ENCODE results near the gene TBC1D13.

The TBC1D13 gene

GRCh38 chr9:128757602-128758001 is 29.5 kb upstream of the TBC1D13 start:
- no peak for DNase-seq (ENCODE audit: low read depth, low spot score)
- POLR2A ChIA-PET: no interaction called here
- CTCF ChIA-PET: interaction anchor here (0.6 to 1.7 kb wide), 4 partner anchors 8 to 171 kb away, joined by 3 to 5 read pairs (median 4); no protein-coding TSS in a partner anchor
- no peak for TF ChIP-seq CTCF (IDR thresholded peaks at IDR 0.05; ENCODE audit: insufficient read depth, low read length, missing control alignments)
- no peak overlapping the region for H3K4me3 ChIP-seq (ENCODE audit: low read depth, low read length)

GRCh38 chr9:128762671-128763449 is 24.2 kb upstream of the TBC1D13 start:
- no peak for DNase-seq (ENCODE audit: low read depth, low spot score)
- TF ChIP-seq CTCF (IDR thresholded peaks at IDR 0.05; ENCODE audit: insufficient read depth, low read length, missing control alignments): no peak
- ChIA-PET CTCF (interaction anchor here (0.9 to 2.8 kb wide), 2 partner anchors 19 to 30 kb away, joined by 3 to 8 read pairs; no protein-coding TSS in a partner anchor), POLR2A (no interaction called here)
- no peak overlapping the region for H3K4me3 ChIP-seq (ENCODE audit: low read depth, low read length)

GRCh38 chr9:128764361-128764760 is 22.7 kb upstream of the TBC1D13 start:
- TF ChIP-seq CTCF (IDR thresholded peaks at IDR 0.05; ENCODE audit: insufficient read depth, low read length, missing control alignments): no peak
- DNase-seq (ENCODE audit: low read depth, low spot score): no peak
- POLR2A ChIA-PET: no interaction called here
- CTCF ChIA-PET: interaction anchor here (0.8 to 1.1 kb wide), 2 partner anchors 31 to 126 kb away, joined by 3 to 4 read pairs; no protein-coding TSS in a partner anchor
- H3K4me3 ChIP-seq (ENCODE audit: low read depth, low read length): no peak overlapping the region

GRCh38 chr9:128765499-128765898 is 21.6 kb upstream of the TBC1D13 start:
- DNase-seq (ENCODE audit: low read depth, low spot score): no peak
- POLR2A ChIA-PET: no interaction called here
- TF ChIP-seq CTCF (IDR thresholded peaks at IDR 0.05; ENCODE audit: insufficient read depth, low read length, missing control alignments): no peak
- no peak overlapping the region for H3K4me3 ChIP-seq (ENCODE audit: low read depth, low read length)
- CTCF ChIA-PET: interaction anchor here (0.7 to 1.5 kb wide), 2 partner anchors 8 to 130 kb away, joined by 3 to 5 read pairs; no protein-coding TSS in a partner anchor

- no peak overlapping the region for H3K4me3 ChIP-seq (ENCODE audit: low read depth, low read length)
- no peak for DNase-seq (ENCODE audit: low read depth, low spot score)
- POLR2A ChIA-PET: no interaction called here
- TF ChIP-seq CTCF (IDR thresholded peaks at IDR 0.05; ENCODE audit: insufficient read depth, low read length, missing control alignments): no peak
- CTCF ChIA-PET: interaction anchor here (1.1 kb wide), 1 partner anchor 9 kb away, joined by 3 read pairs; no protein-coding TSS in a partner anchor
Observed at GRCh38 chr9:128768606-128769005, 18.4 kb upstream of the TBC1D13 start.

GRCh38 chr9:128770286-128771030 is 16.6 kb upstream of the TBC1D13 start:
- ChIA-PET POLR2A (interaction anchor here (1.0 kb wide), 1 partner anchor 18 kb away, joined by 3 read pairs; no protein-coding TSS in a partner anchor), CTCF (interaction anchor here (0.7 to 2.4 kb wide), 7 partner anchors 18 to 158 kb away, joined by 3 to 8 read pairs (median 4); no protein-coding TSS in a partner anchor)
- DNase-seq (ENCODE audit: low read depth, low spot score): no peak
- H3K4me3 ChIP-seq (ENCODE audit: low read depth, low read length): peak overlapping the region; percentile 97
- TF ChIP-seq CTCF (IDR thresholded peaks at IDR 0.05; ENCODE audit: insufficient read depth, low read length, missing control alignments): no peak

All from AG04449 (cell line).